Measurements from ENCODE around the gene MGRN1.

MGRN1 gene

DNA sequence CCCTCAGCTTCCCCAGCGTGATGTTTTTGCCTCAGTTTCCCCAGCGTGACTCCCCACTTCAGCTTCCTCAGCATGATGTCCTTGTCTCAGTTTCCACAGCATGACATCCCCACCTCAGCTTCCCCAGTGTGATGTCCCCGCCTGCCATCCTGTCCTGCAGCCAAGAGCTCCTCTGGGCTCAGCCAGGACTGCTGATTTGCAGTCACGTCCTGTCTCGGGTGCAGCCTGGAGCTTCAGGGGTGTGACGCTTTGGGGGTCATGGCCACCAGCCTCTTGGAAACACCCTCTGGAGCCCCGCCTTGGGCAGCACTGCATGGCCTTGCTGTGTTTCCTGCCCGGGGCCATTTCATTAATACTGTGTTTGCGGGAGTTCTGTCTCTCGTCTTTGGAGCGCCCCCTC lies 52.2 kb downstream of the MGRN1 start:
- TF ChIP-seq CREB1 (IDR thresholded peaks at IDR 0.05; ENCODE audit: low read depth) (no peak), RAD21 (IDR thresholded peaks at IDR 0.05; ENCODE audit: low read depth) (no peak), EP300 (IDR thresholded peaks at IDR 0.05; ENCODE audit: borderline replicate concordance) (no peak), NFIC (IDR thresholded peaks at IDR 0.05) (no peak), TCF12 (IDR thresholded peaks at IDR 0.05; ENCODE audit: low read depth) (no peak), EGR1 (IDR thresholded peaks at IDR 0.05) (no peak), YY1 (IDR thresholded peaks at IDR 0.05; ENCODE audit: low read depth) (no peak), CEBPB (IDR thresholded peaks at IDR 0.05) (no peak), ZBTB7A (IDR thresholded peaks at IDR 0.05; ENCODE audit: low read depth) (no peak), TEAD4 (IDR thresholded peaks at IDR 0.05) (no peak), FOXM1 (IDR thresholded peaks at IDR 0.05; ENCODE audit: borderline replicate concordance, low read depth) (no peak), TAF1 (IDR thresholded peaks at IDR 0.05; ENCODE audit: low read depth) (no peak)
- TF ChIP-seq, protein P1, sequence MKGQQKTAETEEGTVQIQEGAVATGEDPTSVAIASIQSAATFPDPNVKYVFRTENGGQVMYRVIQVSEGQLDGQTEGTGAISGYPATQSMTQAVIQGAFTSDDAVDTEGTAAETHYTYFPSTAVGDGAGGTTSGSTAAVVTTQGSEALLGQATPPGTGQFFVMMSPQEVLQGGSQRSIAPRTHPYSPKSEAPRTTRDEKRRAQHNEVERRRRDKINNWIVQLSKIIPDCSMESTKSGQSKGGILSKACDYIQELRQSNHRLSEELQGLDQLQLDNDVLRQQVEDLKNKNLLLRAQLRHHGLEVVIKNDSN (IDR thresholded peaks at IDR 0.05), result no peak
- TF ChIP-seq, protein P2, sequence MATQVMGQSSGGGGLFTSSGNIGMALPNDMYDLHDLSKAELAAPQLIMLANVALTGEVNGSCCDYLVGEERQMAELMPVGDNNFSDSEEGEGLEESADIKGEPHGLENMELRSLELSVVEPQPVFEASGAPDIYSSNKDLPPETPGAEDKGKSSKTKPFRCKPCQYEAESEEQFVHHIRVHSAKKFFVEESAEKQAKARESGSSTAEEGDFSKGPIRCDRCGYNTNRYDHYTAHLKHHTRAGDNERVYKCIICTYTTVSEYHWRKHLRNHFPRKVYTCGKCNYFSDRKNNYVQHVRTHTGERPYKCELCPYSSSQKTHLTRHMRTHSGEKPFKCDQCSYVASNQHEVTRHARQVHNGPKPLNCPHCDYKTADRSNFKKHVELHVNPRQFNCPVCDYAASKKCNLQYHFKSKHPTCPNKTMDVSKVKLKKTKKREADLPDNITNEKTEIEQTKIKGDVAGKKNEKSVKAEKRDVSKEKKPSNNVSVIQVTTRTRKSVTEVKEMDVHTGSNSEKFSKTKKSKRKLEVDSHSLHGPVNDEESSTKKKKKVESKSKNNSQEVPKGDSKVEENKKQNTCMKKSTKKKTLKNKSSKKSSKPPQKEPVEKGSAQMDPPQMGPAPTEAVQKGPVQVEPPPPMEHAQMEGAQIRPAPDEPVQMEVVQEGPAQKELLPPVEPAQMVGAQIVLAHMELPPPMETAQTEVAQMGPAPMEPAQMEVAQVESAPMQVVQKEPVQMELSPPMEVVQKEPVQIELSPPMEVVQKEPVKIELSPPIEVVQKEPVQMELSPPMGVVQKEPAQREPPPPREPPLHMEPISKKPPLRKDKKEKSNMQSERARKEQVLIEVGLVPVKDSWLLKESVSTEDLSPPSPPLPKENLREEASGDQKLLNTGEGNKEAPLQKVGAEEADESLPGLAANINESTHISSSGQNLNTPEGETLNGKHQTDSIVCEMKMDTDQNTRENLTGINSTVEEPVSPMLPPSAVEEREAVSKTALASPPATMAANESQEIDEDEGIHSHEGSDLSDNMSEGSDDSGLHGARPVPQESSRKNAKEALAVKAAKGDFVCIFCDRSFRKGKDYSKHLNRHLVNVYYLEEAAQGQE (IDR thresholded peaks at IDR 0.05; ENCODE audit: low read depth), result no peak
- TF ChIP-seq, protein P3, sequence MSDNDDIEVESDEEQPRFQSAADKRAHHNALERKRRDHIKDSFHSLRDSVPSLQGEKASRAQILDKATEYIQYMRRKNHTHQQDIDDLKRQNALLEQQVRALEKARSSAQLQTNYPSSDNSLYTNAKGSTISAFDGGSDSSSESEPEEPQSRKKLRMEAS (IDR thresholded peaks at IDR 0.05), result no peak

DNA sequence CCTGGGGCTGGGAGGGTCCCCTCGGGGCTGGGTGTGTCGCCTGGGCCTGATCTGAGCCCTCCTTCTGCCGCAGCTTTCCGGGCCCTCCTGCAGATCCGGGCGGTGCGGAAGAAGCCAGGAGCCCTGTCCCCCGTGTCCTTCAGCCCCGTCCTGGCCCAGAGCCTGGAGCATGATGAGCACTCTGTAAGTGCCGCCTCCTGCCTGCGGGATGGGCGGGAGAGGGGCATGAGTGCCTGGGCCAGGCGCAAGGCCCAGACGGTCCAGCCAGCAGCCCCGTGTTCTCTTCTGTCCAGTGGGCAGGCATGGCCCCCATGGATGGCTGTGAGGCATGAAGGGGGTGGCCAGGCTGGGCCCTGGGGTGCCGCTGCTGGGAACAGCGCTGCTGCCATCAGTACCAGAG lies 52.8 kb downstream of the MGRN1 start:
- TF ChIP-seq NFIC (IDR thresholded peaks at IDR 0.05) (no peak), FOXM1 (IDR thresholded peaks at IDR 0.05; ENCODE audit: borderline replicate concordance, low read depth) (no peak), CEBPB (IDR thresholded peaks at IDR 0.05) (no peak), TEAD4 (IDR thresholded peaks at IDR 0.05) (no peak), EGR1 (IDR thresholded peaks at IDR 0.05) (no peak), TAF1 (IDR thresholded peaks at IDR 0.05; ENCODE audit: low read depth) (no peak)
- TF ChIP-seq, protein P1 (IDR thresholded peaks at IDR 0.05), result no peak
- TF ChIP-seq, protein P2 (IDR thresholded peaks at IDR 0.05; ENCODE audit: low read depth), result no peak

DNA sequence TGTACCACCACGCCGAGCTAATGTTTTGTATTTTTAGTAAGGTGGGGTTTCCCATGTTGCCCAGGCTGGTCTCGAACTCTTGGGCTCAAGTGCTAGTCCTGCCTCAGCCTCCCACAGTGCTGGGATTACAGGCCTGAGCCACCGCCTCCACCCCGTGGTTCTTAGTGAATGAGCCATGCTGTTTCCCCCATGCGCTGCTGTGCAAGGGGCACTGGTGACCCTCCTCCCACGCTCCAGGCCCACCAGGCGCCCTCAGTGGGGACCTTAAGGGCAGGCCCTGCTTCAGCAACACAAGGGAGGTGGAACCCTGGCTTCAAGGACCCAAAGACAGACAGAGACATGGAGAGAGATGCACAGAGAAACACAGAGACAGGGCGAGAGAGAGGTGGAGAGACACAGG lies 53.4 kb downstream of the MGRN1 start:
- TF ChIP-seq, protein P1 (IDR thresholded peaks at IDR 0.05), result no peak
- TF ChIP-seq, protein P2 (IDR thresholded peaks at IDR 0.05; ENCODE audit: low read depth), result no peak
- TF ChIP-seq TCF12 (IDR thresholded peaks at IDR 0.05; ENCODE audit: low read depth), result no peak
- no peak for TF ChIP-seq YY1 (IDR thresholded peaks at IDR 0.05; ENCODE audit: low read depth)
- TF ChIP-seq EGR1 (IDR thresholded peaks at IDR 0.05), result no peak
- no peak for TF ChIP-seq FOXM1 (IDR thresholded peaks at IDR 0.05; ENCODE audit: borderline replicate concordance, low read depth)
- no peak for TF ChIP-seq TAF1 (IDR thresholded peaks at IDR 0.05; ENCODE audit: low read depth)
- no peak for TF ChIP-seq NFIC (IDR thresholded peaks at IDR 0.05)
- no peak for TF ChIP-seq EP300 (IDR thresholded peaks at IDR 0.05; ENCODE audit: borderline replicate concordance)
- no peak for TF ChIP-seq CREB1 (IDR thresholded peaks at IDR 0.05; ENCODE audit: low read depth)
- TF ChIP-seq, protein P3 (IDR thresholded peaks at IDR 0.05), result no peak
- no peak for TF ChIP-seq RAD21 (IDR thresholded peaks at IDR 0.05; ENCODE audit: low read depth)
- TF ChIP-seq CEBPB (IDR thresholded peaks at IDR 0.05), result no peak

DNA sequence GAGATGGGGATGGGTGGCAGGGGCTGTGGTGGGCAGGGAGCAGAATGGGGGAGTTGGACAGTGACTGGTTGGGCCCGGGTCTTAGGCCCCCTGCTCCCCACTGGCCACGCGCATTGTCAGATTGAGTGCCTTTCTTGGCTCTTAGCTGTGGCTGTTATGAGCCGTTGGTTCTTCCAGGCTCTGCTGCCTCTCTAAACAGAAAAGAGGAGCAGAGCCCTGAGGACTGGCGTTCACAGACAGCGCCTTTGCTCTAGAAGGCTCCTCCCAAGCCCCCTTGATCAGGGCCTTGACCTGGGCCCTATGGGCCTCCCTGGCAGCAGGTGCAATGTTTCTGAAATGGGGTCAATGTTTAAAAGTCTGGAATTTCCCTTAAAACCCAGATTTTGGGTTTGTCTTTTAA lies 54.0 kb downstream of the MGRN1 start:
- no peak for TF ChIP-seq CEBPB (IDR thresholded peaks at IDR 0.05)
- TF ChIP-seq, protein P3 (IDR thresholded peaks at IDR 0.05), result no peak
- TF ChIP-seq RAD21 (IDR thresholded peaks at IDR 0.05; ENCODE audit: low read depth), result no peak
- no peak for TF ChIP-seq YY1 (IDR thresholded peaks at IDR 0.05; ENCODE audit: low read depth)
- no peak for TF ChIP-seq EP300 (IDR thresholded peaks at IDR 0.05; ENCODE audit: borderline replicate concordance)
- no peak for TF ChIP-seq FOXM1 (IDR thresholded peaks at IDR 0.05; ENCODE audit: borderline replicate concordance, low read depth)
- TF ChIP-seq CREB1 (IDR thresholded peaks at IDR 0.05; ENCODE audit: low read depth), result no peak
- TF ChIP-seq, protein P1 (IDR thresholded peaks at IDR 0.05), result no peak
- TF ChIP-seq ZBTB7A (IDR thresholded peaks at IDR 0.05; ENCODE audit: low read depth), result no peak
- no peak for TF ChIP-seq NFIC (IDR thresholded peaks at IDR 0.05)
- TF ChIP-seq TEAD4 (IDR thresholded peaks at IDR 0.05), result no peak
- TF ChIP-seq TCF12 (IDR thresholded peaks at IDR 0.05; ENCODE audit: low read depth), result no peak
- TF ChIP-seq TAF1 (IDR thresholded peaks at IDR 0.05; ENCODE audit: low read depth), result no peak
- TF ChIP-seq, protein P2 (IDR thresholded peaks at IDR 0.05; ENCODE audit: low read depth), result no peak
- TF ChIP-seq EGR1 (IDR thresholded peaks at IDR 0.05), result no peak

Data from Ishikawa (cell line).